Activated T-cell treated with anti-CD3 and anti-CD28 coated beads, Interleukin-2, amount 50 U/mL, for 4 hours (primary cell): ENCODE data around the gene GANAB. TPM values are rescaled to one million over a fixed set of nuclear protein-coding genes. Genes with fewer than 3 reads are reported as not detected.

ENCODE experiments used
- total RNA-seq, 3 donors: library from RNA; stranded (reverse); gene quantifications; one replicate each; pipeline ENCODE4 v1.2.1, GENCODE V29; 2021

GANAB gene
- total RNA-seq, 3 donors from 2014 or later: 173 to 204 (median 194) TPM

Other genes with a start within 250 kb of the GANAB start
- gene SCGB1A1, start 227.6 kb downstream of the GANAB start, total RNA-seq: 1 to 10 TPM in 1 of 3 donors, under 1 TPM in 2; 0.61 to 1.1 (median 0.87) TPM
- gene AHNAK, start 99.8 kb downstream of the GANAB start, total RNA-seq: 10 to 100 TPM; 12.3 to 22.7 (median 13.3) TPM
- gene EEF1G, start 72.7 kb downstream of the GANAB start, total RNA-seq: 1,000 to 10,000 TPM; 1,775 to 1,880 (median 1,879) TPM
- gene TUT1, start 55.1 kb downstream of the GANAB start, total RNA-seq: 10 to 100 TPM; 39.4 to 46.1 (median 41.6) TPM
- gene MTA2, start 44.7 kb downstream of the GANAB start, total RNA-seq: 100 to 1,000 TPM; 217 to 224 (median 220) TPM
- gene EML3, start 33.8 kb downstream of the GANAB start, total RNA-seq: 100 to 1,000 TPM; 145 to 160 (median 155) TPM
- 1 to 10 TPM; 5.8 to 6.6 (median 5.8) TPM for gene ROM1, start 33.4 kb downstream of the GANAB start, total RNA-seq
- gene B3GAT3, start 24.6 kb downstream of the GANAB start, total RNA-seq: 10 to 100 TPM; 58.2 to 66.2 (median 59.7) TPM
- 10 to 100 TPM; 43.5 to 50.0 (median 48.0) TPM for gene INTS5, start 6.7 kb upstream of the GANAB start, total RNA-seq
- 100 to 1,000 TPM; 174 to 212 (median 206) TPM for gene C11orf98, start 18.6 kb upstream of the GANAB start, total RNA-seq
- gene CSKMT, start 18.7 kb upstream of the GANAB start, total RNA-seq: 10 to 100 TPM; 54.6 to 73.1 (median 73.0) TPM
- gene UQCC3, start 25.1 kb upstream of the GANAB start, total RNA-seq: 10 to 100 TPM in 2 of 3 donors, 1 to 10 TPM in 1; 9.4 to 14.6 (median 10.6) TPM
- gene LBHD1, start 25.7 kb upstream of the GANAB start, total RNA-seq: 10 to 100 TPM; 17.0 to 22.2 (median 19.2) TPM
- 100 to 1,000 TPM; 151 to 174 (median 157) TPM for gene UBXN1, start 32.5 kb upstream of the GANAB start, total RNA-seq
- under 1 TPM; 0.21 to 0.33 (median 0.30) TPM for gene LRRN4CL, start 42.9 kb upstream of the GANAB start, total RNA-seq
- 10 to 100 TPM; 23.6 to 29.6 (median 26.9) TPM for gene BSCL2, start 60.8 kb upstream of the GANAB start, total RNA-seq
- gene GNG3, start 61.1 kb upstream of the GANAB start, total RNA-seq: not detected
- 10 to 100 TPM; 45.3 to 49.4 (median 47.9) TPM for gene HNRNPUL2, start 80.8 kb upstream of the GANAB start, total RNA-seq
- gene TTC9C, start 81.9 kb upstream of the GANAB start, total RNA-seq: 10 to 100 TPM; 20.2 to 22.9 (median 20.9) TPM
- 1 to 10 TPM; 5.7 to 6.9 (median 6.5) TPM for gene ZBTB3, start 107.5 kb upstream of the GANAB start, total RNA-seq
- 100 to 1,000 TPM; 143 to 145 (median 144) TPM for gene POLR2G, start 115.0 kb upstream of the GANAB start, total RNA-seq
- gene TAF6L, start 124.8 kb upstream of the GANAB start, total RNA-seq: 10 to 100 TPM; 27.2 to 34.3 (median 29.1) TPM
- 10 to 100 TPM; 26.8 to 35.4 (median 31.6) TPM for gene TMEM179B, start 140.8 kb upstream of the GANAB start, total RNA-seq
- gene TMEM223, start 145.4 kb upstream of the GANAB start, total RNA-seq: 10 to 100 TPM in 2 of 3 donors, 1 to 10 TPM in 1; 9.4 to 12.1 (median 11.6) TPM
- gene NXF1, start 158.8 kb upstream of the GANAB start, total RNA-seq: 100 to 1,000 TPM; 138 to 180 (median 158) TPM
- 10 to 100 TPM; 22.3 to 31.6 (median 28.4) TPM for gene STX5, start 185.4 kb upstream of the GANAB start, total RNA-seq
- under 1 TPM; 0.63 to 0.92 (median 0.89) TPM for gene TEX54, start 186.2 kb upstream of the GANAB start, total RNA-seq
- gene WDR74, start 193.0 kb upstream of the GANAB start, total RNA-seq: 100 to 1,000 TPM; 228 to 254 (median 235) TPM
- 100 to 1,000 TPM; 580 to 683 (median 586) TPM for gene SLC3A2, start 234.3 kb upstream of the GANAB start, total RNA-seq